ENCODE results near the gene IL10RB.
A peak's percentile ranks its signal among the peaks of the same experiment; 100 is the strongest.
"Not testable (repeated sequence)": the region's sequence is repeated elsewhere in the genome, so short reads cannot be mapped to it uniquely, and the experiment has no call there.

IL10RB gene

GRCh38 chr21:33266050-33266788, at the start of gene IL10RB:
IL10RB (plus strand) TSS chr21:33266367; CDS start chr21:33266466, 99 bp downstream.
- peak; percentile 74 for DNase-seq

DNA sequence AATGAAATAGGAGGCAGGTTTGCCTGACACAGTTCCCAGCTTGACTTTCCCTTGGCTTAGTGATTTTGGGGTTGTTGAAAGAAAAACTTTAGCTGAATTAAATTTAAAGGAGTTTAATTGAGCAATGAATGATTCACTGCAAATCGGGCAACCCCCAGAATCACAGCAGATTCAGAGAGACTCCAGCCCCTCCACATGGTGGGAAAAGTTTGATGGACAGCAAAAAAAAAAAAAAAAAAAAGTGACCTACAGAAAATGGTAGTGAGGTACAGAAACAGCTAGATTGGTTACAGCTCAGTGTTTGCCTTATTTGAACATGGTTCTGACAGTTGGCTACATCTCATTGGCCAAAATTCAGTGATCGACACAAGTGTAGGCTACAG, 49.0 kb upstream of the IL10RB start:
- DNase-seq = no peak

GRCh38 chr21:33219300-33219699, 46.9 kb upstream of the IL10RB start:
- DNase-seq = no peak

DNA sequence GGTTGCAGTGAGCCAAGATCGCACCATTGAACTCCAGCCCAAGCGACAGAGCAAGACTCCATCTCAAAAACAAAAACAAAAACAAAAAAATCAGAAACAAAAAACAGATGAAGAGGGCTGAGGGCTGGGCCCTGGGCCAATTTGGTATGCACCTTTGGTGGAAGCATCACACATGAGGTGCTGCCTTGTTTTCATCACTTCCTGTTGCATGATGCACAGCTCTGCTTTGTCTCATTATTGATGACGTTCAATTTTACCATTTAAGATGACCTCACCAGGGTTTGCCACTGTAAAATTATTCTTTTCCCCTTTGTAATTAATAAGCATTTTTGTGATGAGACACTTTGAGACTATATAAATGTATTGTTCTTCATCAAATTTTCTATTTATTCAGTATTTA, 46.2 kb upstream of the IL10RB start:
- no peak for DNase-seq

- not testable (repeated sequence) for DNase-seq
Observed at GRCh38 chr21:33225376-33225775, 40.8 kb upstream of the IL10RB start.

DNA sequence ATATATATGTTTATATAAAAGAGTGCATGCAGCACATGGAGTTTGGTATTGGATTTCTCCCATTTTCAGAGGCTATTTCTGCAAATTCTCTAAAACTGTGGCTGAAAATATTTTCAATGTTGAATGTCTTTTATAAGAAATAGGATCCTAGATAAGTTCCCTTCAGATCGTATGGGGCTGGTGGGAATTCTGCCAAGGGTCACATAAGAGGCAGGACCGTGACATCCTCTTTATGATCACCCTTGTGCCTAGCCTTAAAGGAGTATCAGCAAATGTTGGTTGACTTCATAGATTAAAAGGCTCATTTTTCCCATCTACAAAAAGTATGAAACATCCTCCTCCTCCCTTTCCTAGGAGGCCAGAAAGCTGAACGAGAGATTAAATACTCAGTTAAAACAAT, 37.7 kb upstream of the IL10RB start:
- no peak for DNase-seq

DNA sequence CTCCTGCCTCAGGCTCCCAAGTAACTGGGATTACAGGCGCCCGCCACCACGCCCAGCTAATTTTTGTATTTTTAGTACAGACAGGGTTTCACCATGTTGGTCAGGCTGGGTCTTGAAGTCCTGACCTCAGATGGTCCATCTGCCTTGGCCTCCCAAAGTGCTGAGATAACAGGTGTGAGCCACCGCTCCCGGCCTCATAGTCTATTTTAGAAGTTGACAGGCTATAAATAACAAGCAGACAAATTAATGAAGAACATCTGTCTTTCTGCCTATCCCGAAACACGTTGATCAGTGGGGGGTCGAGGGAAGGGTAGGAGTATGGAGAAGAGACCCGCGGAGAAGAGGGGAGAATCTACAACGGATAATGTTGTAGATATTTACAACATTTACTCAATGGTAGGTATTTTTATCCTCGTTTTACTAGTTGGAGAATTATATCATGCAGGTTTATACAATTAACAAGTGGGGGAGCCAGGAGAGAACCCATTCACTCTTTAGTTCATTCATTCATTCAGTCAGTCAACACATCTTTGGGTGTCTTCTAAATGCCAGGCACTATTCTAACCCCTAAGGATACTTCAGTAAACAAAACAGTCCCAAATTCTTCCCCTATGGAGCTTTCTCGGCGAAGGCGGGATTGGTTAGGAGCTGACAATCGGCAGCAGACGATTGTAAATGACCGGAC, 36.9 kb upstream of the IL10RB start:
- no peak for DNase-seq

- DNase-seq = peak; percentile 77
Observed at GRCh38 chr21:33229784-33230544, 36.2 kb upstream of the IL10RB start, which contains the start of gene IFNAR2. IFNAR2 (plus strand) TSS chr21:33229938; CDS start chr21:33241923, 11,985 bp downstream.

GRCh38 chr21:33230545-33231324, 35.4 kb upstream of the IL10RB start:
- DNase-seq = peak; percentile 43

DNA sequence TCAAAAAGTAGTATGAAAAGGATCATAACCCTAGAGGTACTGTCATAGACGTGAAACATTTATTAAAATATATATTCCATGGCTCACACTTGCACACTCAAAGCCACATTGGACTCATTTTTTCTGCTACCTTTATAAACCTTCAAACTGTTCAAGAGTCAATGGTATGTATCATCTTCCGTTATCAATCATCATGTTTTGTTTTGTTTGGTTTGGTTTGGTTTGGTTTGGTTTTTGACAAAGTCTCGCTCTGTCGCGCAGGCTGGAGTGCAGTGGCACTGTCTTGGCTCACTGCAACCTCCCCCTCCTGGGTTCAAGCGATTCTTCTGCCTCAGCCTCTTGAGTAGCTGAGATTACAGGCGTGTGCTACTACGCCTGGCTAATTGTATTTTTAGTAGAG, 34.6 kb upstream of the IL10RB start:
- DNase-seq = peak; percentile 68

- DNase-seq = no peak
Observed at GRCh38 chr21:33232291-33233034, 33.7 kb upstream of the IL10RB start.

DNA sequence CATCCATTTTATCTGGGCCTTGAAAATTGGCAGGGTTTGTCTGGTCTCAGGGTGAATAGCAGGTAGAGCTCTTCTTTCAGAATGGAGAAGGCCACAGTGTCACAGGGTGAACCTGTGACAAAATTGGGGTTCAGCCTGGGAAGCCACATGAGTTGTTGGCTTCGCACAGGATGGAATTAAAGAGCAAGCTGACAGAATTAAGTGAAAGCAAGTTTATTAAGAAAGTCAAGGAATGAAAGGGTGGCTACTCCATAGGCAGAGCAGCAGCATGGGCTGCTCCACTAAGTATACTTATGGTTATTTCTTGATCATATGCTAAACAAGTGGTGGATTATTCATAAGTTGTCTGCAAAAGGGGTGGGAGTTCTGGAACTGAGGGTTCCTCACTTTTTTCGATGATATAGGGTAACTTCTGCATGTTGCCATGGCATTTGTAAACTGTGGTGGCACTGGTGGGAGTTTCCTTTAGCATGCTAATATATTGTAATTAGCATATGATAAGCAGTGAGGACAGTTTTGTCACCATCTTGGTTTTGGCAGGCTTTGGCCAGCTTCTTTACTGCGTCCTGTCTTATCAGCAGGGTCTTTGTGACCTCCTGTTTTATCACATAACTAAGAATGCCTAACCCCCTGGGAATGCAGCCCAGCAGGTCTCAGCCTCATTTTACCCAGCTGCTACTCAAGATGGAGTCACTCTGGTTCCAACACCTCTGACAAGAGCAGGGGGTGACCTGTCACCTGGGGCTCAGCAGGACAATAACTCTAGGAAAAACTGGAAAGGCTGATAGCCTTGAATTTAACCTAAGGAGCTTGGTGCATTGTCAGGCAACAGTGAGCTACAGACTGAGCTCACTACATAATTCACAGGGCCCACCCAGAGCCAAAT, 31.3 kb upstream of the IL10RB start:
- DNase-seq = peak; percentile 39

- no peak for DNase-seq
Observed at GRCh38 chr21:33236013-33236686, 30.0 kb upstream of the IL10RB start.

DNA sequence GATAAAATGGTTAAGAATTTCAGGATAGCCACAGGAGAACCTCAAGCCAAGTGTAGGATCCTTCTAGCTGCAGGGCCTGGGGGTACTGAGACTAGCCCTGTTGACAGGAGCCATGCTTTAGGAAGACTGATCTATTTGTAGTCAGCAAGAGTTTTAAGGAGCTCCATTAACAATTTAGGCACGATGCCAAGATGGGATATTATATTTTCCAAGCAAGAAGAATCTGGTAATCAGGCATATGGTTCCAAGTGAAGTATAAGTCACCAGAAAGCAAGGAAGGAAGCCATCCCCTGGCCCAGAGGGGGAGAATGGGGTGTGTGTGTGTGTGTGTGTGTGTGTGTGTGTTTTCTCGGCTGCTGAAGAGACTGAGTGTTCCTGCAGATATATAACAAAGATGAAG, 29.4 kb upstream of the IL10RB start:
- DNase-seq = no peak

GRCh38 chr21:33237486-33237885, 28.7 kb upstream of the IL10RB start:
- no peak for DNase-seq

DNA sequence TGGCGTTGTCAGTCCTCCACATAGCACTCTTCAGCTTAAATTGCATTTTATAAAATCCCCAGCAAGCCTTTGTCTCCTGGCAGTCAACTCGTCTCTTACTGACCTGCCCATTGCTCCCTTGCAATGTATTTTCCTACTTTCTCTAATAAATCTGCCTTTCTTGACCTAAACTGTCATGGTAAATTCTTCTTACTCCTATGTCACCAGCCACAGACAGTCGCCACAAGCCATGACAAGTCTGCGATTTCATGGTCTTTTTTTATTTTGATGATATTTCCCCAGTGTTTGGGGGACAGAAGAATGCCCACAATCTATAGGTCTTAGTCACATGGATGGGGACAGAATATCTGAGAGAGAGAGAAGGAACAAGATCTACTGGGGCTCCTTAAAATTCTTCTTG, 28.0 kb upstream of the IL10RB start:
- no peak for DNase-seq

DNA sequence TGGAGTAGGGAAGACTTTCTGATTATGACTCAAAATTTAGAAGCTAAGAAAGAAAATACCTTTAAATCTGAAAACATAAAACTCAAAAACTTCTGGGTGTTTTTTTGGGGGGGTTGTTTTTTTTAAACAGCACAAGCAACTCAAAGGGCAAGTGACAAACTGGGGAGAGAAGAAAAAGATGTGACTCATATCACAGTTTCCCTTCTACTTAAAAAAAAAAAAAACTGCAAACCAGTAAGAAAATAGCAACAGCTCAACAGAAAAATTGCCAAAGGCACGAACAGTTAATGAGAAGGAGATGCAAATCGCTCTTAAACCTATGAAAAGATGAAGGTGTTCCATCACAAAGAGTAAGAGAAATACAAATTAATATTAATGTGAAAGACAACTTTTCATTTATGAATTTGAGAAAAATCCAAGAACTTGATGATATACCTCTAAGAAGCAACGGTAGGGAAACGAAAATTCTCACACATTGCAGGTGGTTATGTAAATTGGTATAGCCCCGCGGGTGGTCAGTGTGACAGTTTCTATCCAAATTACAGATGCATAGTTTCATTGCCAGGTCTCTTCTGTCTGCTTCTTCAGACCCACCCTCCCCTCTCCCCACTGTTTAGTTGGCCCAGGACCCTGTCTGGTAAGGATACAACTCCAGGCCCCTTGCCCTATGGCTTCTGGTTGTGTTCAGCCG, 27.5 kb upstream of the IL10RB start:
- DNase-seq = no peak

- not testable (repeated sequence) for DNase-seq
Observed at GRCh38 chr21:33239559-33240127, 26.5 kb upstream of the IL10RB start.

DNA sequence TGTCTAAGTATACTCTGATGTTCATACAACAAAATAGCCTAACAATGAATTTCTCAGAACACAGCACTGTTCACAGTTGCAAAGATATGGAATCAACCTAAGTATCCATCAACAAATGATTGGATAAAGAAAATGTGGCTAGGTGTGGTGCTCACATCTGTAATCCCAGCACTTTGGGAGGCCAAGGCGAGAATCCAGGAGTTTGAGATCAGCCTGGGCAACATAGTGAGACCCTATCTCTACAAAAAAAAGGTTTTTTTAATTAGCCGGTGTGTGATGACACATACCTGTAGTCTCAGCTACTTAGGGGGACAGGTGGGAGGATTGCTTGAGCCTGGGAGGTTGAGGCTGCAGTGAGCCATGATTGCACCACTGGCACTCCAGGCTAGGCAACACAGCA, 25.8 kb upstream of the IL10RB start:
- DNase-seq = no peak
